A673 (cell line): ENCODE measurements around the gene NPC1. TPM values are rescaled to one million over a fixed set of nuclear protein-coding genes. Genes with fewer than 3 reads are reported as not detected.

Source experiments
- BruUV-seq: library from RNA; stranded (reverse); fragments of 400-500 nt; replicated peaks from 2 replicates; lab custom pipeline; 2021; lab: Mats Ljungman, UMichigan
- CTCF ChIA-PET: fragments of 300-600 bp; sonication (Branson Sonifier 250); formaldehyde crosslinking; loops from one replicate; lab custom pipeline; 2022; ENCODE audit warnings: antibody characterized with exemption; lab: Charles Lee
- POLR2A ChIA-PET: fragments of 300-600 bp; sonication (Branson Sonifier 250); formaldehyde crosslinking; loops from one replicate; lab custom pipeline; 2022; ENCODE audit warnings: antibody characterized with exemption; ENCODE audit not compliant: low non-redundant PET; lab: Charles Lee
- DNase-seq: peaks from one replicate; pipeline ENCODE4 v3.0.0-alpha.2; 2015; ENCODE audit warnings: low spot score
- H3K27ac ChIP-seq: fragments of 200-600 bp; sonication (generic); 2 replicates; pipeline ENCODE4 v1.5.1; 2016; ENCODE audit warnings: mixed run types, low read depth, mild to moderate bottlenecking, mixed read lengths, antibody characterized with exemption, low read length; ENCODE audit not compliant: poor library complexity, severe bottlenecking
- H3K27me3 ChIP-seq: fragments of 200-600 bp; sonication (generic); replicated peaks from 2 replicates; pipeline ENCODE4 v1.6.1; 2017; ENCODE audit warnings: mixed run types, low read depth, mild to moderate bottlenecking, mixed read lengths, antibody characterized with exemption, low read length; ENCODE audit not compliant: insufficient read depth, poor library complexity
- H3K36me3 ChIP-seq: fragments of 200-600 bp; sonication (generic); 2 replicates; pipeline ENCODE4 v1.6.1; 2016; ENCODE audit warnings: mixed run types, mild to moderate bottlenecking, mixed read lengths, antibody characterized with exemption, low read length; ENCODE audit not compliant: insufficient read depth, poor library complexity, severe bottlenecking
- H3K4me1 ChIP-seq: fragments of 200-600 bp; sonication (generic); 2 replicates; pipeline ENCODE4 v1.6.1; 2017; ENCODE audit warnings: mixed run types, mild to moderate bottlenecking, mixed read lengths, antibody characterized with exemption, low read length; ENCODE audit not compliant: insufficient read depth, poor library complexity, severe bottlenecking
- H3K4me3 ChIP-seq: fragments of 200-600 bp; sonication (generic); 2 replicates; pipeline ENCODE4 v1.5.1; 2016; ENCODE audit warnings: low read depth, mixed run types, mild to moderate bottlenecking, mixed read lengths, low read length; ENCODE audit not compliant: poor library complexity, severe bottlenecking
- H3K9me3 ChIP-seq: fragments of 200-600 bp; sonication (generic); 2 replicates; pipeline ENCODE4 v1.6.1; 2016; ENCODE audit warnings: mixed run types, low read depth, mild to moderate bottlenecking, mixed read lengths, antibody characterized with exemption, low read length; ENCODE audit not compliant: poor library complexity, severe bottlenecking
- CTCF ChIP-seq: fragments of 300-800, 200-600 bp; sonication (generic); conservative IDR thresholded peaks from 2 replicates; pipeline ENCODE4 v1.5.1; 2017; ENCODE audit warnings: low read depth, mild to moderate bottlenecking, antibody characterized with exemption, low read length, moderate library complexity, mixed read lengths
- EZH2 ChIP-seq: fragments of 200-600 bp; sonication (generic); IDR thresholded peaks from 2 replicates; pipeline ENCODE4 v1.6.1; 2017; ENCODE audit warnings: borderline replicate concordance, low read depth, mild to moderate bottlenecking, mixed read lengths, antibody characterized with exemption, low read length; ENCODE audit not compliant: poor library complexity, severe bottlenecking
- intact Hi-C: fragments of 100-400 bp; cut with micrococcal nuclease; formaldehyde crosslinking; loops from one replicate; pipeline ENCODE4 v1.10.0; 2022; ENCODE audit not compliant: unreplicated experiment
- total RNA-seq: library from RNA; stranded (reverse); gene quantifications from 2 replicates; pipeline ENCODE4 v1.2.3, GENCODE V29; 2021

Gene NPC1
- total RNA-seq, 1 experiment from 2014 or later, result 53.0 TPM

GRCh38 chr18:23631312-23631711, 45.0 kb upstream of the NPC1 start:
- Histone ChIP-seq H3K36me3 (no peaks in the 10 kb centered on the region), H3K9me3 (no peaks in the 10 kb centered on the region), H3K27me3 (no peaks in the 10 kb centered on the region), H3K4me1 (no peaks in the 10 kb centered on the region), H3K27ac (no peak overlapping the region), H3K4me3 (no peak overlapping the region)
- DNase-seq, result no peak
- ChIA-PET POLR2A (no interaction called here), CTCF (no interaction called here)
- no TSS peak for BruUV-seq
- TF ChIP-seq CTCF, result no peak
- TF ChIP-seq EZH2, result no peak
- intact Hi-C loops, result no loop called here

GRCh38 chr18:23629444-23629946, 43.2 kb upstream of the NPC1 start:
- no peak for DNase-seq
- Histone ChIP-seq H3K36me3 (no peaks in the 10 kb centered on the region), H3K27me3 (no peaks in the 10 kb centered on the region), H3K27ac (no peak overlapping the region), H3K9me3 (no peaks in the 10 kb centered on the region), H3K4me1 (no peaks in the 10 kb centered on the region), H3K4me3 (no peak overlapping the region)
- no TSS peak for BruUV-seq
- CTCF ChIA-PET, result interaction anchor here (1.7 kb wide), 1 partner anchor 74 kb away, joined by 6 read pairs; no protein-coding TSS in a partner anchor
- intact Hi-C loops, result loop anchor here (10.0 kb wide), 1 partner anchor 285 kb away; no protein-coding TSS in a partner anchor
- no peak for TF ChIP-seq CTCF
- TF ChIP-seq EZH2, result no peak
- POLR2A ChIA-PET, result no interaction called here

- no peaks in the 10 kb centered on the region for H3K4me1 ChIP-seq
- H3K27me3 ChIP-seq, result no peaks in the 10 kb centered on the region
- no peak overlapping the region for H3K27ac ChIP-seq
- no peak for TF ChIP-seq CTCF
- BruUV-seq, result no TSS peak
- H3K36me3 ChIP-seq, result no peaks in the 10 kb centered on the region
- no peak for DNase-seq
- intact Hi-C loops, result loop anchor here (10.0 kb wide), 1 partner anchor 287 kb away; no protein-coding TSS in a partner anchor
- POLR2A ChIA-PET, result no interaction called here
- no peaks in the 10 kb centered on the region for H3K9me3 ChIP-seq
- H3K4me3 ChIP-seq, result no peak overlapping the region
- CTCF ChIA-PET, result interaction anchor here (0.9 to 1.7 kb wide), 2 partner anchors 12 to 75 kb away, joined by 6 to 11 read pairs; no protein-coding TSS in a partner anchor
These were observed 41.7 kb upstream of the NPC1 start for GRCh38 chr18:23627970-23628369.
